ENCODE data around the gene GNS. TPM values are rescaled to one million over a fixed set of nuclear protein-coding genes. Genes with fewer than 3 reads are reported as not detected.

Gene GNS
- polyA plus RNA-seq, 1 donor from 2014 or later, result 39.0 TPM

- no peaks in the 10 kb centered on the region for H3F3A ChIP-seq (ENCODE audit: insufficient read depth, low read length, poor library complexity, severe bottlenecking)
- no peaks in the 10 kb centered on the region for H3K27me3 ChIP-seq (ENCODE audit: insufficient read depth, low read depth, low read length)
- no peaks in the 10 kb centered on the region for H3K36me3 ChIP-seq (ENCODE audit: insufficient read depth, low read length)
- TF ChIP-seq REST (IDR thresholded peaks at IDR 0.05; ENCODE audit: borderline replicate concordance), result no peak
- no peak for TF ChIP-seq CTCF (IDR thresholded peaks at IDR 0.05; ENCODE audit: poor library complexity, severe bottlenecking)
- no peak for TF ChIP-seq MXI1 (conservative IDR thresholded peaks at IDR 0.05; ENCODE audit: poor library complexity, severe bottlenecking)
- TF ChIP-seq EP300 (conservative IDR thresholded peaks at IDR 0.05; ENCODE audit: poor library complexity, severe bottlenecking), result no peak
- no peak for TF ChIP-seq SMC3 (conservative IDR thresholded peaks at IDR 0.05; ENCODE audit: poor library complexity)
- TF ChIP-seq EZH2 (IDR thresholded peaks at IDR 0.05; ENCODE audit: borderline replicate concordance, insufficient read depth, low read length, poor library complexity, severe bottlenecking), result no peak
- no peak for TF ChIP-seq TAF1 (IDR thresholded peaks at IDR 0.05; ENCODE audit: low read depth)
- no peak for TF ChIP-seq POLR2AphosphoS5 (IDR thresholded peaks at IDR 0.05)
- no peak for TF ChIP-seq RAD21 (conservative IDR thresholded peaks at IDR 0.05)
- no peak overlapping the region for H3K4me3 ChIP-seq (ENCODE audit: low read length)
- no peaks in the 10 kb centered on the region for H3K9me3 ChIP-seq (ENCODE audit: low read length)
- H3K9me2 ChIP-seq (ENCODE audit: insufficient read depth, low read length), result no peaks in the 10 kb centered on the region
- H4K20me1 ChIP-seq (ENCODE audit: insufficient read depth), result no peaks in the 10 kb centered on the region
- no peak overlapping the region for H3K9ac ChIP-seq (ENCODE audit: low read length)
- H2AFZ ChIP-seq (ENCODE audit: low read depth, low read length), result no peak overlapping the region
- H3K4me2 ChIP-seq (ENCODE audit: low read length), result no peak overlapping the region
- H3K27ac ChIP-seq (ENCODE audit: low read length), result no peak overlapping the region
- H3K79me2 ChIP-seq (replicated peaks; ENCODE audit: insufficient read depth, low read length), result no peaks in the 10 kb centered on the region
Measured at GRCh38 chr12:64752833-64753238, 6.4 kb downstream of the GNS start.

GRCh38 chr12:64752032-64752431 lies 7.2 kb downstream of the GNS start:
- Histone ChIP-seq H3K36me3 (ENCODE audit: insufficient read depth, low read length) (peaks cover 5% of the 10 kb centered on the region), H3K27me3 (ENCODE audit: insufficient read depth, low read depth, low read length) (no peaks in the 10 kb centered on the region), H3K4me2 (ENCODE audit: low read length) (no peak overlapping the region), H4K20me1 (ENCODE audit: insufficient read depth) (no peaks in the 10 kb centered on the region), H2AFZ (ENCODE audit: low read depth, low read length) (no peak overlapping the region), H3K9me3 (ENCODE audit: low read length) (no peaks in the 10 kb centered on the region), H3F3A (ENCODE audit: insufficient read depth, low read length, poor library complexity, severe bottlenecking) (no peaks in the 10 kb centered on the region), H3K4me3 (ENCODE audit: low read length) (no peak overlapping the region), H3K79me2 (replicated peaks; ENCODE audit: insufficient read depth, low read length) (no peaks in the 10 kb centered on the region), H3K27ac (ENCODE audit: low read length) (no peak overlapping the region), H3K9me2 (ENCODE audit: insufficient read depth, low read length) (no peaks in the 10 kb centered on the region), H3K9ac (ENCODE audit: low read length) (no peak overlapping the region)
- no peak for TF ChIP-seq MXI1 (conservative IDR thresholded peaks at IDR 0.05; ENCODE audit: poor library complexity, severe bottlenecking)
- TF ChIP-seq EZH2 (IDR thresholded peaks at IDR 0.05; ENCODE audit: borderline replicate concordance, insufficient read depth, low read length, poor library complexity, severe bottlenecking), result no peak
- no peak for TF ChIP-seq REST (IDR thresholded peaks at IDR 0.05; ENCODE audit: borderline replicate concordance)
- TF ChIP-seq TAF1 (IDR thresholded peaks at IDR 0.05; ENCODE audit: low read depth), result no peak
- no peak for TF ChIP-seq POLR2AphosphoS5 (IDR thresholded peaks at IDR 0.05)
- TF ChIP-seq SMC3 (conservative IDR thresholded peaks at IDR 0.05; ENCODE audit: poor library complexity), result no peak
- no peak for TF ChIP-seq CTCF (IDR thresholded peaks at IDR 0.05; ENCODE audit: poor library complexity, severe bottlenecking)
- TF ChIP-seq RAD21 (conservative IDR thresholded peaks at IDR 0.05), result no peak
- TF ChIP-seq EP300 (conservative IDR thresholded peaks at IDR 0.05; ENCODE audit: poor library complexity, severe bottlenecking), result no peak
